LNCAP (cell line): ENCODE measurements around the gene OR14I1.

Experiments
- CTCF ChIP-seq: fragments of 450-650 bp; IDR thresholded peaks from 2 replicates; pipeline ENCODE4 v1.5.1; 2017; ENCODE audit warnings: mild to moderate bottlenecking

OR14I1 gene

GRCh38 chr1:248699099-248699498 lies 3.5 kb downstream of the OR14I1 start:
- no peak for TF ChIP-seq CTCF

DNA sequence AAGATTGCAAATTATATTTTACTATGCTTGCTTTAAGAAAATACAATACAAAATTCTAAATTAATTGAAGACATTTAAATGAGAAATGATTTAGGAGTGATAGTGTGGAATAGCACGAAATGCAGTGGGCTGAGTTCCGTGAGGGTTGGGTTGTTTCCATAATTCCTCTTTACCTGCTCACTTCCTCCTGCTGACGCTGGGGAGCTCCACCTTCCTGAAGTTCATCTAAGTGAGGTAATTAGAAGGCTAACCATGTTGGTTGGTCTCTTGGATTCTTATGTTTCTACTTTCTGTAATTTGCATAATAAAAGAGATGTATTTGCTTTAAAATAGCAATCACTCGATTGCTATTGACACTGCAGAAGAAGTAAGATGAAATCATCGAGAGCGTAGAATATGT lies 4.7 kb downstream of the OR14I1 start:
- TF ChIP-seq CTCF: no peak

GRCh38 chr1:248696774-248697173 lies 5.8 kb downstream of the OR14I1 start:
- TF ChIP-seq CTCF: no peak

DNA sequence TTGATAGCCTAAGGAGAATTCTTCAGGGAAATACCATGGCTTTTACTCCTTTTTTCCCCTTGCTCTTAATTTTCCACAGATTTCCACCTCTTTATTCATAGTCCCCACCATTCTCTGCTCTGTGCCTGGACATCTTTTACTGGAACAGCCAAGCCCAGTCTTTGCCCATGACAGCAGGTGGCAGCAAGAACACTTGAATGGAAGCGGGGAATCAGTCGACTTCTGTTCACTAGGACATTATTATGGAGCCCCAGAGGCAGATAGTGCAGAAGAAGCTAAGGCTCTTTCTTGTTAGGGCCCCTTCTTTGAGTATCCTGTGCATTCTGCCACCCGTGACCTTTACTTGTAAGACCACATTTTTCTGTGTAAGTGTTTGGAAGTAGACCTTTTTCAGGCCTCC lies 6.3 kb downstream of the OR14I1 start:
- TF ChIP-seq CTCF: peak; percentile 30; the same call in 1 of the 2 replicates

- no peak for TF ChIP-seq CTCF
These were observed 7.0 kb downstream of the OR14I1 start for GRCh38 chr1:248695451-248696132.

- no peak for TF ChIP-seq CTCF
These were observed 10.9 kb downstream of the OR14I1 start for GRCh38 chr1:248691567-248692155.

DNA sequence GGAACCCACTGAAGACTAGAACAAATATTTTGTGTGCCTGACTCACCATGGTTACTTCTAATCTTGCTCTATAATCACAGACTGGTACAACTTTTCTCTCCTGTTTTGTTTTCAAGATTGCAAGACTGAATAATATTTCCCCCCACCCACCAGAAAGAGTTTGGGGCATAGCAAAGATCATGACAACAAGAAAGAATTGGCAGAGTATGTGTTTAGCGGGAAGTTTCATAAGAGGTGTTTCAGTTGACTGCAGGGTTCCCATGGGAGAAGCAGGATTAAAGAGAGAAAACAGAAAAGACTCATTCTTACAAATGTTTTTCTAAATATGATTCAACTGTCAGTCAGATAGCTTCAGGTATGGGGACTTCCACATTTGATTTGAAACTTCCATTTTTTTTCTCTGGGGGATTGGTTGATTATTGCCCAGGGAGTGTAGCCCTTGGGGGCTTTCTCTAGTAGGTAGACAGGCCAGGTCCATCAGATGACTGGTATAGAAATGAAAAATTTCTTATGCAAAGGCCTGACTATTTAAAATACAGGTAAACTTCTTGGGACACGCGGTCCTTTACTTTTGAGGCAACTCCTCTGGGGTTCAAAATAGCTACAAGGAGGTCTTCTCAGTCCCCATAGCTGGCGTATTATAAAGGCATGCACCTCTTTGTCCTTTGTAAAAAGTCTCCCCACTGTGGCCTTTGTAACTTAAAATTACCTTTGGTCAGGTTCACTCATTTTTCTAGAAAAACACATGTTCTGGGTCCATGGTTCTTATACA lies 13.9 kb downstream of the OR14I1 start:
- no peak for TF ChIP-seq CTCF
